ENCODE measurements around the gene UGT2B17. TPM values are rescaled to one million over a fixed set of nuclear protein-coding genes. Genes with fewer than 3 reads are reported as not detected.

The UGT2B17 gene
- total and polyA plus RNA-seq, 10 of the 15 experiments (the other 5 are each of a cell fraction or from before 2014, with no cell fraction given), result 0.15 TPM; not detected in 9

DNA sequence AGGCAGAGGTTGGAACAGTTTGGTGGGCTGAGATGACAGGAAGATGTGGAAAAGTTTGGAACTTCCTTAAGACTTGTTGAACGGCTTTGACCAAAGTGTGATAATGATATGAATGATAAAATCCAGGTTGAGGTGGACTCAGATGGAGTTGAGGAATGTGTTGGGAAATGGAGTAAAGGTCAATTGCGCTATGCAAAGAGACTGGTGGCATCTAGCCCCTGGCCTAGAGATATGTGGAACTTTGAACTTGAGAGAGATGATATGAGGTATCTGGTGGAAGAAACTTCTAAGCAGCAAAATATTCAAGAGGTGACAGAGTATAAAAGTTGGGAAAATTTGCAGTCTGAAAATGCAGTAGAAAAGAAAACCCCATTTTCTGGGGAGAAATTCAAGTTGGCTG lies 21.4 kb upstream of the UGT2B17 start (continued):
- no peak for TF ChIP-seq TARDBP (IDR thresholded peaks at IDR 0.05; ENCODE audit: borderline replicate concordance)

DNA sequence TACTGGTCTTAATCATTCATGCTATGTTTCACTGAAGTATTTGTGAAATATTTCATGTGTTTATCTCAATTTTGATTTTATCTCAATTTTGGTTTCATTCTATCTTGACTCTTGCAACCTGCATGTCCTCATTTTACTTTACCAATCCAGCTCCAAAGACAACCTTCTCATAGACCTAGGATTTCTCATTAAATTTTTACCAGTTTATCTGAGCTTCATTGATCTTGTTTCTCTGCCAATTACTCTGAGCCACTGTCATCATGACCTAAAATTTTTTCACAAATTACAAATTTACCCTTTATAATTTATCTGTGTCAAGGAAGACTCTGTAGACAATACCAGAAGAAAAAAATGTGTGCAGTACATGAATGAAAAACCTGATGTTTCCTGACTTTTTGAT lies 18.6 kb upstream of the UGT2B17 start:
- Histone ChIP-seq H2AFZ (ENCODE audit: control insufficient read depth, low read depth, low read length) (no peak overlapping the region), H3K9ac (ENCODE audit: control insufficient read depth, insufficient read depth, low read length) (no peak overlapping the region), H3K9me3 (replicated peaks; ENCODE audit: control insufficient read depth, insufficient read depth, low read length) (no peaks in the 10 kb centered on the region), H3K4me3 (no peak overlapping the region), H3K27me3 (replicated peaks in 1 of 2; ENCODE audit: control insufficient read depth in 2 of 2, insufficient read depth in 2 of 2, low read length in 1 of 2) (no peaks in the 10 kb centered on the region), H3K36me3 (ENCODE audit: control insufficient read depth in 2 of 2, insufficient read depth in 2 of 2, low read length in 1 of 2) (no peaks in the 10 kb centered on the region), H3K27ac (ENCODE audit: control insufficient read depth, insufficient read depth) (no peak overlapping the region), H3K79me2 (ENCODE audit: control insufficient read depth, insufficient read depth, low read length) (no peaks in the 10 kb centered on the region), H3K4me1 (ENCODE audit: control insufficient read depth, insufficient read depth, low read length) (no peaks in the 10 kb centered on the region), H4K20me1 (ENCODE audit: control insufficient read depth, insufficient read depth) (no peaks in the 10 kb centered on the region), H3K4me2 (ENCODE audit: control insufficient read depth, insufficient read depth) (no peak overlapping the region)
- intact Hi-C loops (cut with micrococcal nuclease; ENCODE audit: unreplicated experiment) (no loop called here), in situ Hi-C loops (cut with MboI) (loop anchor here (25.0 kb wide), 1 partner anchor 93 kb away; no protein-coding TSS in a partner anchor)
- no TSS peak for BruUV-seq (replicated peaks)
- DNase-seq (ENCODE audit: low read depth, low spot score) (no peak), FAIRE-seq (no peak), ATAC-seq (no peak)
- ChIA-PET POLR2A (no interaction called here), SMC1A (ENCODE audit: uncharacterized antibody, unreplicated experiment) (no interaction called here), CTCF (no interaction called here), RAD21 (ENCODE audit: unreplicated experiment) (no interaction called here)
- TF ChIP-seq PAX8 (IDR thresholded peaks at IDR 0.05) (no peak), FOS (IDR thresholded peaks at IDR 0.05; ENCODE audit: borderline replicate concordance, extremely low read depth, insufficient read length) (no peak), ATF7 (IDR thresholded peaks at IDR 0.05; ENCODE audit: low read depth) (no peak), ZBTB33 (IDR thresholded peaks at IDR 0.05) (no peak), DPF2 (IDR thresholded peaks at IDR 0.05) (no peak), MTA2 (IDR thresholded peaks at IDR 0.05; ENCODE audit: low read depth) (no peak), BRCA1 (IDR thresholded peaks at IDR 0.05; ENCODE audit: low read depth, low read length) (no peak), ZNF592 (IDR thresholded peaks at IDR 0.05) (no peak), SMC3 (IDR thresholded peaks at IDR 0.05; ENCODE audit: borderline replicate concordance, low read length) (no peak), EP300 (IDR thresholded peaks at IDR 0.05; ENCODE audit: borderline replicate concordance in 1 of 2, control insufficient read depth in 1 of 2, low read depth in 2 of 2, low read length in 2 of 2) (no peak), JUNB (IDR thresholded peaks at IDR 0.05) (no peak), BHLHE40 (IDR thresholded peaks at IDR 0.05; ENCODE audit: borderline replicate concordance in 1 of 2, low read depth in 2 of 2, low read length in 1 of 2) (no peak), CBX3 (IDR thresholded peaks at IDR 0.05; ENCODE audit: borderline replicate concordance, low read depth) (no peak), YY1 (IDR thresholded peaks at IDR 0.05; ENCODE audit: low read depth, low read length) (no peak)
- TF ChIP-seq, protein P1, sequence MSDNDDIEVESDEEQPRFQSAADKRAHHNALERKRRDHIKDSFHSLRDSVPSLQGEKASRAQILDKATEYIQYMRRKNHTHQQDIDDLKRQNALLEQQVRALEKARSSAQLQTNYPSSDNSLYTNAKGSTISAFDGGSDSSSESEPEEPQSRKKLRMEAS (IDR thresholded peaks at IDR 0.05; ENCODE audit: low read depth, low read length), result no peak
